Osteocyte (in vitro differentiated cells): ENCODE data around the gene KRT17. TPM values are rescaled to one million over a fixed set of nuclear protein-coding genes. Genes with fewer than 3 reads are reported as not detected.
"Not testable (repeated sequence)": the region's sequence is repeated elsewhere in the genome, so short reads cannot be mapped to it uniquely, and the experiment has no call there.

Experiments
- DNase-seq: peaks from one replicate; pipeline ENCODE4 v3.0.0; 2021; ENCODE audit warnings: mixed read lengths; ENCODE audit not compliant: unreplicated experiment; ENCODE audit errors: extremely low spot score
- H3K27ac Mint-ChIP-seq: one replicate; pipeline ENCODE4 v1.8.0; 2021; ENCODE audit warnings: mild to moderate bottlenecking, mixed read lengths; ENCODE audit not compliant: unreplicated experiment
- H3K27me3 Mint-ChIP-seq: one replicate; pipeline ENCODE4 v1.8.0; 2021; ENCODE audit warnings: mixed read lengths; ENCODE audit not compliant: unreplicated experiment
- H3K36me3 Mint-ChIP-seq: one replicate; pipeline ENCODE4 v1.8.0; 2021; ENCODE audit warnings: mixed read lengths; ENCODE audit not compliant: unreplicated experiment
- H3K4me1 Mint-ChIP-seq: one replicate; pipeline ENCODE4 v1.8.0; 2021; ENCODE audit warnings: mixed read lengths; ENCODE audit not compliant: unreplicated experiment
- H3K4me3 Mint-ChIP-seq: one replicate; pipeline ENCODE4 v1.8.0; 2021; ENCODE audit warnings: mild to moderate bottlenecking, moderate library complexity, mixed read lengths; ENCODE audit not compliant: unreplicated experiment
- H3K9me3 Mint-ChIP-seq: one replicate; pipeline ENCODE4 v1.8.0; 2021; ENCODE audit warnings: mixed read lengths; ENCODE audit not compliant: unreplicated experiment
- total RNA-seq: library from RNA; stranded (reverse); gene quantifications from 2 replicates; pipeline ENCODE4 v1.2.1, GENCODE V29; 2021
- TF ChIP-seq, protein P1 (sequence below): fragments of 200-600 bp; sonication (generic); IDR thresholded peaks from 2 replicates; pipeline ENCODE4 v1.5.0; 2021; ENCODE audit warnings: antibody characterized with exemption, mild to moderate bottlenecking, moderate library complexity

KRT17 gene
- total RNA-seq, 1 donor from 2014 or later: 40.5 TPM

- no peak for DNase-seq
- Mint-ChIP-seq H3K27me3 (no peaks in the 10 kb centered on the region), H3K36me3 (no peaks in the 10 kb centered on the region), H3K4me1 (peaks cover 21% of the 10 kb centered on the region), H3K9me3 (no peaks in the 10 kb centered on the region), H3K4me3 (no peak overlapping the region), H3K27ac (no peak overlapping the region)
- TF ChIP-seq, protein P1, sequence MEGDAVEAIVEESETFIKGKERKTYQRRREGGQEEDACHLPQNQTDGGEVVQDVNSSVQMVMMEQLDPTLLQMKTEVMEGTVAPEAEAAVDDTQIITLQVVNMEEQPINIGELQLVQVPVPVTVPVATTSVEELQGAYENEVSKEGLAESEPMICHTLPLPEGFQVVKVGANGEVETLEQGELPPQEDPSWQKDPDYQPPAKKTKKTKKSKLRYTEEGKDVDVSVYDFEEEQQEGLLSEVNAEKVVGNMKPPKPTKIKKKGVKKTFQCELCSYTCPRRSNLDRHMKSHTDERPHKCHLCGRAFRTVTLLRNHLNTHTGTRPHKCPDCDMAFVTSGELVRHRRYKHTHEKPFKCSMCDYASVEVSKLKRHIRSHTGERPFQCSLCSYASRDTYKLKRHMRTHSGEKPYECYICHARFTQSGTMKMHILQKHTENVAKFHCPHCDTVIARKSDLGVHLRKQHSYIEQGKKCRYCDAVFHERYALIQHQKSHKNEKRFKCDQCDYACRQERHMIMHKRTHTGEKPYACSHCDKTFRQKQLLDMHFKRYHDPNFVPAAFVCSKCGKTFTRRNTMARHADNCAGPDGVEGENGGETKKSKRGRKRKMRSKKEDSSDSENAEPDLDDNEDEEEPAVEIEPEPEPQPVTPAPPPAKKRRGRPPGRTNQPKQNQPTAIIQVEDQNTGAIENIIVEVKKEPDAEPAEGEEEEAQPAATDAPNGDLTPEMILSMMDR: no peak
These were observed 22.9 kb upstream of the KRT17 start for GRCh38 chr17:41647038-41647813.

DNA sequence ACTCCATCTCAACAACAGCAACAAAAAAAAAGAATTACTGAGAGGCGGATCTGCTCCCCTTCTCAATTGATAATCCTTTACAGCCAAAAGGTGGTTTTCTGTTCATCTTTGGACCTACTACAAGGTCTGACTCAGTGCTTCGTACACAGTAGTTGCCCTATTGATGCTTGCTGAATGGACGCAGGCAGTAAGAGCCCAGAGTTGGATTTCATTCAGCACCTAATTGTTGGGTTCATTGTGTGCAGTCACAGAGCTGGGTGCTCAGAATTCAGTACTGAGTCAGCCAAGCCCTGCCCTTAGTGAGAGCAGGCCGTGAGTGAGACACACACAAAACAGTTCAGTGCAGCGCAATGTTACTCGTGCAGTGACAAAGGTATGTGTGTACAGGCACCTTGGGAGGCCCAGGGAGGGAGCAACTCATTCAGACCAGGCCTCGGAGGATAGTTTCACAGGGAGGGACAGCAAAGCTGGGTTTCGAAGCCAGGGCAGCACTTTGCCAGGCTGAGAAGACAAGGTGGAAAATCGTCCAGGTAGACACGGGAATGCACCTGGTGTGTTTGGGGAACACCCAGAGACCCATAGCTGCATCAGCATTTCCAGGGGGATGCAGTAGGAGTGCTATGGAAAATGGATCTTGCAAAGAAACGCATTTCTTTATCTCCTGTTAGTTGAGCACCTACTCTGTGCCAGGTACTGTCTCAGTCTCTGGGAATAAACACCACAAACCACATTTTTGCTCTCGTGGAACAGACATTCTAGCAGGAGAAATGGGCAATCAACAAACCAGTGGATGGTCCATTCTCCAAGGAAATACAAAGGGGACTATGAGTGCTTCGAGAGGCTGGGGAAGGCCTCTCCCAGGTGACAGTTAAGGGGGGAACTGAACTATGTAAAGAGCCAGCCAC is 18.1 kb upstream of the KRT17 start:
- Mint-ChIP-seq H3K27ac (no peak overlapping the region), H3K4me1 (peaks cover 9% of the 10 kb centered on the region), H3K27me3 (no peaks in the 10 kb centered on the region), H3K36me3 (no peaks in the 10 kb centered on the region), H3K9me3 (no peaks in the 10 kb centered on the region), H3K4me3 (no peak overlapping the region)
- DNase-seq: no peak
- TF ChIP-seq, protein P1: no peak

DNA sequence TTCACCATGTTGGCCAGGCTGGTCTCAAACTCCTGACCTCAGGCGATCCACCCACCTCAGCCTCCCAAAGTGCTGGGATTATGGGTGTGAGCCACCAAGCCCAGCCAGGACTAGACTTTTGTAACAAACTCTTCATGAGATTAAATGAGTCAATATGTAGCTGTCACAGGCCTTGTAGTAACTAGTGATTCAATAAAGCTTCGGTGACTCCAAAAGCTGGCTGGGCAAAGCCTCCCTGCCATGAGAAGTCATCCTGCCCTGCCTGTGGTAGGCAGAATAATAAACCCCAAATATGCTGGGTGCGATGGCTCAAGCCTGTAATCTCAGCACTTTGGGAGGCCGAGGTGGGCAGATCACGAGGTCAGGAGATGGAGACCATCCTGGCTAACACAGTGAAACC is 16.2 kb upstream of the KRT17 start:
- not testable (repeated sequence) for DNase-seq, H3K9me3 Mint-ChIP-seq, H3K4me1 Mint-ChIP-seq, H3K36me3 Mint-ChIP-seq, H3K27ac Mint-ChIP-seq, H3K4me3 Mint-ChIP-seq, H3K27me3 Mint-ChIP-seq

DNA sequence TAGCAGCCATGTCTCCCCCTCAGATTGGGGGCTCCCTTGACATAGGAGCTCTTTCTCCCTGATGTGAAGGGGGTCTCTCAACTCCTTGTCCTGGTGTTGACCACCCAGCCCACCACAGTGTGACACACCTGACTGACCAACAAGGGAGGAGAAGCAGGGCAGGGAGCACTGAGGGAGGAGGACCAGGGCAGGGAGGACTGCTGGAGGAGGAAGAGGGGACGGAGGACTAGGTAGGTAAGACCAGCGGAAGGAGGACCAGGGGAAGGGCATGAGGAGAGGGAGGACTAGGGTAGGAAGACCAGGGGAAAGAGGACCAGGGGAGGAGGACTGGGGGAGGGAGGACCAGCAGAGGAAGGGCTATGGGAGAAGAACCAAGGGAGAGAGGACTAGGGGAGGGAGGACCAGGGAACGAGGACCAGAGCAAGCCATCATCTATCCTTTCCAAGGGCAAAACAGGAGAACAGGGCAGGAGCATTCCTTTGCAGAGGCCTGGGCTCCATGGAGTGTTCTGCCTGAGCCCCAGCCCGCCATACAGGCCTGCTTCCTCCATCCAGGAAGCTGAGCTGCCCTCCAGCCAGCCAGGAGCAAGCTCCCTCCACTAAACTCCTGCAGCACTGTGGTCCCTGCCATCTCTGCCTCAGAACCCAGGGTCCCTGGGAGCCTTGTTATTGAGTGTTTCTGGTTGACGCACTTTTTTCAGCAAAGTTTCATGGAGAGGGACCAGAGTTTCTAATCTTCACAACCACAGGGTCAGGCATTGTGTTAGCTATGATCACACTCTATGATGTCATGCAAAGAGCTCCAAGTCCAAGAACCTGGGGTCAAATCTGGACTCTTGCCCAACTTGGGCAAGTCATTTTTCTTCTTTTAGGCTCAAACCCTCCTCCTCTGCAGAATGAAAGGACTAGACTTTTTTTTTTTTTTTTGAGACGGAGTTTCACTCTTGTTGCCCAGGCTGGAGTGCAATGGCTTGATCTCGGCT is 15.4 kb upstream of the KRT17 start:
- no peaks in the 10 kb centered on the region for H3K27me3 Mint-ChIP-seq
- DNase-seq: no peak

GRCh38 chr17:41638941-41639340 is 14.6 kb upstream of the KRT17 start:
- H3K27ac Mint-ChIP-seq: no peak overlapping the region
- H3K4me3 Mint-ChIP-seq: no peak overlapping the region
- peaks cover 9% of the 10 kb centered on the region for H3K4me1 Mint-ChIP-seq
- DNase-seq: no peak
- no peaks in the 10 kb centered on the region for H3K9me3 Mint-ChIP-seq
- TF ChIP-seq, protein P1: no peak
- no peaks in the 10 kb centered on the region for H3K36me3 Mint-ChIP-seq
- H3K27me3 Mint-ChIP-seq: no peaks in the 10 kb centered on the region

More for the DNA sequence above, 15.4 kb upstream of the KRT17 start:
- no peak overlapping the region for H3K27ac Mint-ChIP-seq
- no peaks in the 10 kb centered on the region for H3K9me3 Mint-ChIP-seq
- no peaks in the 10 kb centered on the region for H3K36me3 Mint-ChIP-seq
- TF ChIP-seq, protein P1: no peak
- peaks cover 9% of the 10 kb centered on the region for H3K4me1 Mint-ChIP-seq
- H3K4me3 Mint-ChIP-seq: no peak overlapping the region
